SIG-M5 treated with dmso at 0.1 percent for 504 hours (cell line): Measurements from ENCODE around the gene TNS4.

ENCODE experiments used
- DNase-seq: peaks from one replicate; lab custom pipeline; 2025; ENCODE audit not compliant: unreplicated experiment; lab: John Stamatoyannopoulos, UW

The TNS4 gene

GRCh38 chr17:40517286-40517662, 15.9 kb upstream of the TNS4 start:
- no peak for DNase-seq

GRCh38 chr17:40516581-40517285, 15.3 kb upstream of the TNS4 start:
- peak; percentile 39 for DNase-seq

GRCh38 chr17:40515491-40516041, 14.1 kb upstream of the TNS4 start:
- DNase-seq: no peak

GRCh38 chr17:40515011-40515410, 13.6 kb upstream of the TNS4 start:
- DNase-seq: no peak

- no peak for DNase-seq
Observed at GRCh38 chr17:40514013-40514875, 12.8 kb upstream of the TNS4 start.

- no peak for DNase-seq
Observed at GRCh38 chr17:40511667-40512220, 10.3 kb upstream of the TNS4 start.

- DNase-seq: no peak
Observed at GRCh38 chr17:40511136-40511535, 9.7 kb upstream of the TNS4 start.

- DNase-seq: no peak
Observed at GRCh38 chr17:40510328-40510648, 8.9 kb upstream of the TNS4 start.

- no peak for DNase-seq
Observed at GRCh38 chr17:40509626-40510327, 8.4 kb upstream of the TNS4 start.

- DNase-seq: no peak
Observed at GRCh38 chr17:40506786-40507185, 5.4 kb upstream of the TNS4 start.

- DNase-seq: no peak
Observed at GRCh38 chr17:40503154-40503553, 1.7 kb upstream of the TNS4 start.

- DNase-seq: no peak
Observed at GRCh38 chr17:40502716-40503115, 1.3 kb upstream of the TNS4 start.

- DNase-seq: no peak
Observed at GRCh38 chr17:40500709-40501108, 714 bp downstream of the TNS4 start.

GRCh38 chr17:40500190-40500589, 1.2 kb downstream of the TNS4 start:
- no peak for DNase-seq

GRCh38 chr17:40499551-40500189, 1.8 kb downstream of the TNS4 start:
- DNase-seq: no peak

- no peak for DNase-seq
Observed at GRCh38 chr17:40498281-40499084, 2.9 kb downstream of the TNS4 start.

GRCh38 chr17:40497695-40498094, 3.7 kb downstream of the TNS4 start:
- no peak for DNase-seq

- no peak for DNase-seq
Observed at GRCh38 chr17:40496634-40497420, 4.6 kb downstream of the TNS4 start.

- no peak for DNase-seq
Observed at GRCh38 chr17:40496170-40496569, 5.3 kb downstream of the TNS4 start.
